ENCODE results near the gene SRRD. TPM values are rescaled to one million over a fixed set of nuclear protein-coding genes. Genes with fewer than 3 reads are reported as not detected.

SRRD gene
- total RNA-seq, 1 donor from 2014 or later, result 34.4 TPM

GRCh38 chr22:26443901-26444690, 39.6 kb upstream of the SRRD start:
- DNase-seq (ENCODE audit: low read depth), result no peak
- no peak overlapping the region for H3K4me3 Mint-ChIP-seq (ENCODE audit: unreplicated experiment)
- Histone ChIP-seq H4K20me1 (ENCODE audit: insufficient read depth, low read length) (no peaks in the 10 kb centered on the region), H3K36me3 (ENCODE audit: insufficient read depth, low read length) (no peaks in the 10 kb centered on the region), H3K4me3 (ENCODE audit: insufficient read depth, low read depth, low read length) (no peak overlapping the region), H2AFZ (ENCODE audit: low read depth, low read length) (no peak overlapping the region), H3K27ac (ENCODE audit: low read depth, low read length) (no peak overlapping the region), H3K27me3 (ENCODE audit: insufficient read depth, low read length) (no peaks in the 10 kb centered on the region), H3K79me2 (ENCODE audit: insufficient read depth, low read length) (no peaks in the 10 kb centered on the region), H3K9me3 (ENCODE audit: insufficient read depth, low read depth, low read length) (no peaks in the 10 kb centered on the region), H3K9ac (ENCODE audit: low read length) (no peak overlapping the region), H3K4me1 (ENCODE audit: insufficient read depth, low read length) (no peaks in the 10 kb centered on the region), H3K4me2 (ENCODE audit: low read length) (no peak overlapping the region)
- H3K4me1 Mint-ChIP-seq (ENCODE audit: low read depth, unreplicated experiment), result no peaks in the 10 kb centered on the region
- no peaks in the 10 kb centered on the region for H3K9me3 Mint-ChIP-seq (ENCODE audit: unreplicated experiment)
- no peak for FAIRE-seq
- TF ChIP-seq, protein P1, sequence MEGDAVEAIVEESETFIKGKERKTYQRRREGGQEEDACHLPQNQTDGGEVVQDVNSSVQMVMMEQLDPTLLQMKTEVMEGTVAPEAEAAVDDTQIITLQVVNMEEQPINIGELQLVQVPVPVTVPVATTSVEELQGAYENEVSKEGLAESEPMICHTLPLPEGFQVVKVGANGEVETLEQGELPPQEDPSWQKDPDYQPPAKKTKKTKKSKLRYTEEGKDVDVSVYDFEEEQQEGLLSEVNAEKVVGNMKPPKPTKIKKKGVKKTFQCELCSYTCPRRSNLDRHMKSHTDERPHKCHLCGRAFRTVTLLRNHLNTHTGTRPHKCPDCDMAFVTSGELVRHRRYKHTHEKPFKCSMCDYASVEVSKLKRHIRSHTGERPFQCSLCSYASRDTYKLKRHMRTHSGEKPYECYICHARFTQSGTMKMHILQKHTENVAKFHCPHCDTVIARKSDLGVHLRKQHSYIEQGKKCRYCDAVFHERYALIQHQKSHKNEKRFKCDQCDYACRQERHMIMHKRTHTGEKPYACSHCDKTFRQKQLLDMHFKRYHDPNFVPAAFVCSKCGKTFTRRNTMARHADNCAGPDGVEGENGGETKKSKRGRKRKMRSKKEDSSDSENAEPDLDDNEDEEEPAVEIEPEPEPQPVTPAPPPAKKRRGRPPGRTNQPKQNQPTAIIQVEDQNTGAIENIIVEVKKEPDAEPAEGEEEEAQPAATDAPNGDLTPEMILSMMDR (IDR thresholded peaks at IDR 0.05; ENCODE audit: insufficient read depth, low read depth, low read length), result no peak
- no peak for TF ChIP-seq EZH2 (IDR thresholded peaks at IDR 0.05; ENCODE audit: insufficient read depth, low read length)
- peaks cover 6% of the 10 kb centered on the region for H3K36me3 Mint-ChIP-seq (ENCODE audit: low read depth, unreplicated experiment)
- H3K27ac Mint-ChIP-seq (ENCODE audit: unreplicated experiment), result no peak overlapping the region
- no peaks in the 10 kb centered on the region for H3K27me3 Mint-ChIP-seq (ENCODE audit: low read depth, unreplicated experiment)

DNA sequence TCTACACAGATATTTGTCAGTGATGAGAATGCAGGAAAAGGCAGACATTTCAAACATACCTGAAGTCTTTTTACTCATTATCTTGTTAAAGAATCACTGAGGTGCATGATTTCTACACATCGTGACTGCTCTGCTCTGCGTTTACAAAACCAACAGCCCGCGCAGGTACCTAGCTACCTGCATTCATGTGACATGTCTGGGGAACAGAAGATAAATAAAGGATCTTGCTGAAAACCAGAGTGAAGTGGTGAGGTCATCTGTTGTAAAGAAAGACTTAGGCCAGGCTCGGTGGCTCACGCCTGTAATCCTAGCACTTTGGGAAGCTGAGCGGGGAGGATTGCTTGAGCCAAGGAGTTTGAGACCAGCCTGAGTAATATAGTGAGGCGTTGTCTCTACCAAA, 38.9 kb upstream of the SRRD start:
- no peaks in the 10 kb centered on the region for H3K79me2 ChIP-seq (ENCODE audit: insufficient read depth, low read length)
- H2AFZ ChIP-seq (ENCODE audit: low read depth, low read length), result no peak overlapping the region
- H3K36me3 Mint-ChIP-seq (ENCODE audit: low read depth, unreplicated experiment), result peaks cover 9% of the 10 kb centered on the region
- no peaks in the 10 kb centered on the region for H3K9me3 ChIP-seq (ENCODE audit: insufficient read depth, low read depth, low read length)
- H3K27me3 ChIP-seq (ENCODE audit: insufficient read depth, low read length), result no peaks in the 10 kb centered on the region
- H3K27me3 Mint-ChIP-seq (ENCODE audit: low read depth, unreplicated experiment), result no peaks in the 10 kb centered on the region
- H3K4me3 ChIP-seq (ENCODE audit: insufficient read depth, low read depth, low read length), result no peak overlapping the region
- no peak overlapping the region for H3K9ac ChIP-seq (ENCODE audit: low read length)
- FAIRE-seq, result no peak
- no peaks in the 10 kb centered on the region for H3K4me1 ChIP-seq (ENCODE audit: insufficient read depth, low read length)
- no peak overlapping the region for H3K4me3 Mint-ChIP-seq (ENCODE audit: unreplicated experiment)
- TF ChIP-seq, protein P1 (IDR thresholded peaks at IDR 0.05; ENCODE audit: insufficient read depth, low read depth, low read length), result no peak
- TF ChIP-seq EZH2 (IDR thresholded peaks at IDR 0.05; ENCODE audit: insufficient read depth, low read length), result no peak
- no peaks in the 10 kb centered on the region for H4K20me1 ChIP-seq (ENCODE audit: insufficient read depth, low read length)
- no peak for DNase-seq (ENCODE audit: low read depth)
- no peaks in the 10 kb centered on the region for H3K4me1 Mint-ChIP-seq (ENCODE audit: low read depth, unreplicated experiment)
- no peak overlapping the region for H3K27ac Mint-ChIP-seq (ENCODE audit: unreplicated experiment)
- H3K36me3 ChIP-seq (ENCODE audit: insufficient read depth, low read length), result no peaks in the 10 kb centered on the region
- H3K9me3 Mint-ChIP-seq (ENCODE audit: unreplicated experiment), result no peaks in the 10 kb centered on the region
- no peak overlapping the region for H3K27ac ChIP-seq (ENCODE audit: low read depth, low read length)
- no peak overlapping the region for H3K4me2 ChIP-seq (ENCODE audit: low read length)

Data from astrocyte (in vitro differentiated cells and primary cell).